IPS-NIHi7 (cell line): Measurements from ENCODE around the gene ZMIZ1.
A peak's percentile ranks its signal among the peaks of the same experiment; 100 is the strongest.

Experiments
- DNase-seq: peaks from one replicate; pipeline ENCODE4 v3.0.0; 2012; ENCODE audit warnings: mixed read lengths; ENCODE audit errors: extremely low spot score

The ZMIZ1 gene

DNA sequence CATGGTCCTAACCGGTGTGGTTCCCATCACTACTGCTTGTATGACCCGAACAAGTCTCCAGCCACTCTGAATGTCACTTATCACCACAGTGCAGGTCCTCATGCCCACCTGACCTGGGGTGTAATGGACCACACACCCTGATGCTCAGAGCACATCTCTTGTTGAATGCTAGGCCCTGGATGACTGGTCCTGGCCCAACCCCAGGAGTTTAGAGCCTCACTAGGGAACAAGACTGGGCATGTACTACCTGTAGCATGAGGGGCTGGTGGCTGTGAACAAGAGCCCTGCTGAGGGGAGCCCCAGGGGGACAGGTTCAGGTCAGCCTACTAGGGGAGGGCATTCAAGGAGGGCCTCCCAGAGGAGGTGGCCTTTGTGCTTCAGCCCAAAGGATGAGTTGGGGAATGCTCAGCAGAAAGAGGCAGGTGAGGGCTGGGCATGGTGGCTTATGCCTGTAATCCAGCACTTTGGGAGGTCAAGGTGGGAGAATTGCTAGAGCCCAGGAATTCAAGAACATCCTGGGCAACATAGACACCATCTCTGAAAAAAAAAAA is 31.2 kb downstream of the ZMIZ1 start:
- DNase-seq: no peak

DNA sequence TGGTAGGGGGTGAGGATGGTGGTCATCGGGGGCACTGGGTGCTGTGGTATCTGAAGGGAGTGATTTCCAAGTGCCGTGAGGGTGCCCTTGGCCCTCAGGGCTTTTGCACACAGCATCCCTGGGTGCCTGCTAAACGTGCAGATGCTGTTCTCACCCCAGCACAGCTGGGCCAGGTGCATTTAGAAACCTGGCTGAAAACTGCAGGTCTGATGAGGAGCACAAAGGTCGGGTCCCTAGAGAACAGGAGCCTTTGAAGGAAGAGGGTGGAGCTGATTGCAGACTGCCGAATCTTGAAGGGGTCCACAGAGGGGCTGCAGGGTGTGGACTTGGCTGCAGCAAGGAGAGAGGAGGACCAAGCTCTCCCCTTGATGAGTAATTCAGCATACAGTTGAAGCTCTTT is 32.0 kb downstream of the ZMIZ1 start:
- no peak for DNase-seq

DNA sequence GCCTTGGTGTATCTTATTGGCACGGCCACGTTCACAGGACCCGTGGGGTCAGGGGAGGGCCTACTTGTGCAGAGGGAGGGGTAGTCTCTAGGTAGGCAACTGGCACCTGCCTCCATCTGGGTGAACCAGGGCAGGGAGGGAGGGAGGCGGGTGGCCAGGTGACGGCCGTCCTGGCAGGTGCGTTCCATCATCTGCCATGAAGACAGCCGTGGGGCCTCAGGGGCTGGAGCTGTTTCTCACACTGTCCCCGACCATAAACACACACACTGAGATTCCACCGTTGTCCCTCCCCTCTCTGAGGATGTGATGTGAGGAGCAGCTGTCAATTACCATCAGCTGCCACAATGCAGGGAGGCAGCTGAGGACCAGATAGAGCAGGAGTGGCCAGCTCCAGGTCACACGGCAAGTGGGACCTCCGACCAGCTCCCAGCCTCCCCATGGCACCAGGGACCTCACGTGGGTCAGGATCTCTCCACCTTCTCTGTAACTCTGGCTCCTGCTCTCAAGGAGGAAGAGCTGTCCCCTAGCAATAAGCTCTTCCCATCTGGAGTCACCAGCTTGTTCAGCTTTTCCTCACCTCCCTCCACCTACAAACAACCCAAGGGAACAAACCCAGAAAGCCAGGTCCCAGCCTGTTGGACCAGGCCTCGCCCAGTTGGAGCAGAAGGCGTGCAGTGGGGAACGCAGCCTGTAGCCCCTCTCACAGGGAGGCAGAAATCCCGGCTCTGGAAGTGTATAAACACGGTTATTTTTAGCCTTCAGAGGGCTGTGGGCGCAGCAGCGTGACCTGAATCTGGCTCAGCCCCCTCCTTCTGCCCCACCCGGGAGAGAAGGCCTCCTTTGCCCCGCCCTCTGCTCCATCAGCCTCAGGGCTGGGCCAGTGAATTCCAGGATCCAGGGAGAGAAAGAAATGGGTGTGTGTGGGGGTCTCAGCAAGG is 33.1 kb downstream of the ZMIZ1 start:
- peak; percentile 54 for DNase-seq

DNA sequence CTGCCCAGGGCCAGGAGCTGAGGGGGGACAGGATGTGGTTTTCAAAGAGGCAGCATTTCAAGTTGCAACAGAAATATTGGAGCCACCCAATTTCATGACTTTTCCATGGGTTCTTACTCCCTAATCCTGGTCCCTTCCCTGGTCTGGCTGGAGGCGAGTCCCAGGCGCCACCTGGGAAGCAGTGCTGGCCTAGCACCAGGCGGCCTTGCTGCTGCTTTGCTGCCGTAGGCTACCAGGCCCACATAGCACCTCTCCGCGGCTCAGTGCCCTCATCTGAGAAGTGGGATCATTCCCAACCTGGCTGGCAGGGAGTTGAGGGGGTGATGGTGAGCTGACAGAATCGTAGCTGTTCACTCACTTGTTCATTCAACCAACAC is 33.7 kb downstream of the ZMIZ1 start:
- peak; percentile 61 for DNase-seq

DNA sequence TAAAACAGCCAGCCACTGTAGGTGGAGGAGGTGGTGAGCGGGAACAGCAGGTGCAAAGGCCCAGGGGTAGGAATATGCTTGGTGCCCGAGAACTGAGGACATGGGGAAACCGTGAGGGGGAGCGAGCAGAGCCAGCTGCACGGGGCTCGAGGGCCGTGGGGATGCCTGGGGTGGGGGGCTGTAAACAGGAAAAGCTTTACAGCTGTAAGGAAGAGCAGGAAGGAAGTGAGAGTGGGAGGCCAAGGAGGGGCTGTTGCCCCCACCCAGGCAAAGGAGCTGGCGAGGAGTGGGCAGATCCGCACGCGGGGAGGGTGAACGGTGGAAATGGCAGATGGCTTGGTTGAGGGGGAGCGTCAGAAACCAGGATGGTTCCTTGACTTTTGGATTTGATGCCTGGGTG is 34.4 kb downstream of the ZMIZ1 start:
- no peak for DNase-seq

DNA sequence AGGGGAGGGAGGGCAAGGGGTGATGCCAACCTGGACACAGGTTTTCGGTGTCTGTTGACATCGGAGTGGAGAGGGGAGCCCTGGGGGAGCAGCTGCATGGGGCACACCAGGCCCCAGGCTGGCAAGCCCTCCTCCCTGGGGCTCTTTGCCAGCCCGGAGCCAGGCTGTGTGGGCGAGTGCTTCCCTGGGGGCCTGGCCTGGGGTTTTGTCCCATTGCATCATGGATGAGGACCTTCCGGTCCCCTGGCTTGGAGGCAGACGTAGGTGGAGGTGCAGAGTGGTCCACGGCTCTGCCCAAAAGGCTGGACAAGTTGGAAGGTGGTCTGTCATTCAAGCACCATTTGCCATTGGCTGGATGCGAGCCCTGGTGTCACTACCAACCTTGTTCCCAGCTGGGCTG is 34.8 kb downstream of the ZMIZ1 start:
- no peak for DNase-seq

DNA sequence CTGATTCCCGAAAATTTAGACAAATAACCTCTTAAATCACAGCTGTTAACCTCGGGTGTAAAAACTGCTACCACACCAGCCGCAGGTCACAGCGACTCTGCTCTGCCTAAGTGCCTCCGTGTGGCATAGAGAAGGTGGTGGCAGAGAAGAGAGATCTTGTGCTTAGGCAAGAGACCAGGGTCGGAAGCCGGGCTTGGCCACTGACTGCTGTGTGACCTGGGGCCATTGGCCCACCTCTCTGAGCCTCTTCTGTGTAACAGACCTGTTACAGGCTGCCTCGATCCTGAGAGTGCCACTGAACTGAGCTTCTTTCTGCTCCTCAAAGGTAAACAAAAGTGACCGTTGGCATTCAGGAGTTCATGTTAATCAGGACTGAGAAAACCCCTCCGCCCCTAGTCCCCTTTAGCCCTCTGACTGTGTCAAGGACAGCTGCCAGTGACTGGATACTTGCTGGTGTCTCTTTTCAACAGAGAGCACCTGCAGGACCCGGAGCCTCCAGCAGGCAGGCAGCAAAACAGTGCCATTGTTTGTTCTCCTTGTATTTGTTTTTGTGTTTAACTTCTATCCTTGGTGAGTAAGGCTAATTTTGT is 36.5 kb downstream of the ZMIZ1 start:
- DNase-seq: no peak

DNA sequence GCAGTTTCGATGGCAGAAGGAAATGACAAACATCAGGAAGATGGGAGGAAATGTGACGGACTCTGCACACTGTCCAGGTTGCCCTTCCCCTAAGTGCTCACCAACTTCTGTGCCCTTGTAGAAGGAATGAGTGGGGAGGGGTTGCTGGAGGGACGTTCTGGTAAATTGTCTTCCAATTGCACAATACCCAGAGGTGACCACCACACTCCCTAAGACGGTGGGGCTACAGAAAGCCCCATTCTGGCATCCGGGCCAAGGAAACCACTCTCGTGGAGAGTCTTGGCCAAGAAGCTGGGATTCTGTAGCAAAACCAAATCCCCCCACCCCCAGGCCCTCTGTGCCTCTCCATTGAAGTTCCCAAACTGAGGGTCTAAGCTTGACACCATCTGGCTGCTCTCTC is 37.1 kb downstream of the ZMIZ1 start:
- DNase-seq: no peak

DNA sequence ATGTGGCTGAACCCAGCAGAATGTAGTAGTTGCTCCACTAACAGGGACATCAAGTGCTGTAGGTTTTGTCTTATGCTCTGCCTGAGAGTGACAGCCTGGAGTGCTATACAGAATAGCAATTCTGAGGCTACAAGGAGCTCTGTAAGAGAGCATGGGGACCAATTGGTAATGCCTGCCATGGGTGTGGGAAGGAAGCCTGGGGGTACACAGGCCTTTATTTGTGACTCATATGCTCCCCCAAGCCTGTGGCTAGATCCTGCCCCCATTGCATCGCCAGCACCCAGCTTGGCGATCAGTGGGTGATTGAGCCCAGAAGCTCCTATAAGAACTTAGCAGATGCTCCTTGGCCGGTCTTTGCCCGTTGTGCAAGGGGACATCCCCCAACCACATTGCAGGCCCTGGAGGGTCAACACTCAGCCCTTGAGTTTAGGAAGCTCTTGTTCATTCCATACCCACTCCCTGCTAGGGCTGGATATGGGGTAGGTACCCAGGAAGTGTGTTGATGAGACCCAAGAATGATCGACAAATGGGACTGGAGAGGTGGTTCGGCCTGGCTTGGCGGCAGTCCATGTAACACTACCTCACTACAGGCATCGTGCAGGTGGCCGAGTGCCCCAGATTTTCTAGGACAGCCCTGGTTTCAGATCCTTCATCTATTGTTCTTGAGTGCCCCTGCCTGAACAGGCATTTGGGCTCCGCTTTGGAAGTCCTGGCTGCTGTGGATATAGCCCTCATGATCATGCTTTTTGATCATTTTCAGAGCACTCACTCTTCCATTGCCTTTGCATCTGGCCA is 37.7 kb downstream of the ZMIZ1 start:
- no peak for DNase-seq

DNA sequence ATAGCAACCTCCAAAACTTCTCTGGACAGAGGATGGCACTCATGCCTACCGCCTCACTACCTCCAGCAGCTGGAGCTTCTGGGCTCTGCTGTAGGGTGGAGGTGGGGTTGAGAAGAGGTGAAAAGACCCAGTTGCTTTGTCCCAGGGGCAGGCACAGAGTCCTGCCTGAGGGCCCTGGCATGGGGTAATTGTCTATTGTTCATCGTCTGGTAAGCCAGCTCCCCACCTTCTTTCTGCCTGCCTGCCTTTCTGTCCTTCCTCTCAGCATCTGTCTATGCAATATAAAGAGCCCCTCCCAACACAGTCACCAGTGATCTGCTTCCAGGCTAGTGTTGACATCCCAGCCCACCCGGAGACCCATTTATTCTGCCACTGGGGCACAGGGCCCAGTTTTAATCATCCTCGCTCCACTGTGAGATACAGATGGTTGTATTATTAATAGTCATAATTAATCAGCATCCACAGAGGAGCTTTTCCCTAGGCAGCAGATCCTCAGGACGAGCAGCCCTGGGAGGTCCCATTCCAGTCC is 39.0 kb downstream of the ZMIZ1 start:
- no peak for DNase-seq

DNA sequence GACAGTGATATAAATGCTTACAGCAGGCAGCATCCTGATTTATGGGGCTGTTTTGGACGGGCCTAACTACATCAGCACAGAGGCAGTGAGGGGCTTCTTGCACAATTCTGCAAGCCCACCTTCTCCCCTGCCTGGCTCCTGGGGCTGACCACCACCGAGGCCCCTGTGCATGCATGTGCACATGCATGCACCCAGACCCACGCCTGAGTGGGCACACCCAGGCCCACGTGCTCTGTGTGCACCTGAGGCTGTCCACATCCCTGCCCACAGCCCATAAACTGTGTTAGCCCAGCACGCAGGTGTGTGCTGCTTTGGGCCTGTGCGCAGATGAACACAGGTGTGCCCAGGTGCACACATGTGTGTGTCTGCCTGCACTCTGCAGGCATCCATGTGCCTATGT is 40.0 kb downstream of the ZMIZ1 start:
- DNase-seq: no peak

DNA sequence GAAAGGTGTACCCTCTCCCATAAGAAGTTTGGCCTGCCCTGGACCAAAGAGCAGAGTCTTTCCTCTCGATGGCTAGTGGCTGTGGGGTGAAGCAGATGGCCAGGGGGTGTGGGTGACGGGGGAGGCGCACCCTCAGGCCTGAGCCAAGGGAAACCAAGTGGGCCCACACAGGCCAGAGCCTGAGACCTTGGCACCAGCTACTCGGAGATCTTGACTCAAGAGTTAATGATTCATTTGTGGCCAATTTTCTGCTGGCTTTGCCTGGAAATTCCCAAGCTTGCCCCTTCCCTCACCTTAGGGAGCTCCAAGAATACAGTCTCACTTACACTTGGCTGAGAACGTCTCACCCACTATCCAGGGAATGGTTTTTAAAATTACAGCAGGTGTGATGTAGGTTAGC is 42.7 kb downstream of the ZMIZ1 start:
- DNase-seq: no peak

DNA sequence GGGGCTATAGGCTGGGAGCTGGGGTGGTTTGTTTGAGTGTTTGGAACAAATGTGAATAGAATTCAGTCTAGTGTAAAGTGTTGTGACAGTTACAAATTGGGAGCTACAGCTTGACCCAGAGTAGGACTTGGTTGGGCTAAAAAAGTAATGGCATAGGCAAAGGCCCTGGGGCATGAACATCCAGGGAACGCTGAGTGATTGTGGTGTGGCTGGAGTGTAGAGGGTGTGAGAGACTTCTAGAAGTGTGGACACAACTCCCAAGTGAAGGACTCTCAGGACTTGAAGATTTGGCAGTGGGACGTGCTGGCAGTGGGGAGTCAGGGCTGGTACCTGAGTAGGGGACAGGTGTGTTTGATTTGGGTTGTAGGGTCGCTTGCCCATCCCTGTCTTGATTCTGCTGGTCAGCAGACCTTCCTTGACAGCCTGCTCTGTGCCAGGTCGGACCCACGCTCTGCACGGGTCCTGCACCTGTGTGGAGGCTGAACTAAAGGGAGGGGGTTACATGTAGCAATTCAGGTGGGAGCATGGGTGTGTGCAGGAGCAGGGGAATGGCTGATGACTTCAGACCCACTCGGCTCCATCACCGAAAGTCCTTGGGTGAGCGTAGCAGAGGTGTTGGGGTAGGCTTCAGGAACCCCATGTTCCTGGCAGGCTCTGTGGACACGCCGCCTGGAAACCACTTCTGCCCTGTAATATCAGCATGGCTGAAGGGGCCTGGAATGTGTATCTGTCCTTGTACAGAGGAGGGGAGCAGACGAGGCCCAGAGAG is 43.3 kb downstream of the ZMIZ1 start:
- no peak for DNase-seq

DNA sequence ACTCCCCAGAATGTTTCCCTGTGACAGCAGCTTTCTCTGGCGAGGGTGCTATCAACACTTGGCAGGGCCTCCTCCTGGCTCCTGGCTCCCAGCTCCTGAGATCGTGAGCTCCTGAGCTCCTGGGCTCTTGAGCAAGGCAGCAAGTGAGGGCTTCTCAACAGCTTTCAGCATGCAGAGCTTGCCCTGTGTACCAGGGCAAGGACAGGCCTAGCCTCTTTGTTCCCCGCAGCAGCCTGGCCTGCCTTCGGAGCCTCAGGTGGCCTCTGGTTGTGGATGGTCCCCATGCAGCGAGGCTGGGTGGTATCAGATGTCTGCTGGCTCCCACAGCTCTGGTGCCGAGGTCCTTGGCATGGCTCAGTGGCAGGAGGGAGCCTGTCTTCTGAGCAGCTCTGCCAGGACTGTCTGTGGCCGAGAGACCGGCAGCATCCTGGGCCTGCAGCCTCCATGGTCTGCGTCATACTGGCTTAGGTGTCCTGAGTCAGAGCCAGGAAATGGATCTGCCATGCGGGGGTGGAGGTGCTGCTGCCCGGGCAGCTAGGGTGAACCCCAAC is 44.2 kb downstream of the ZMIZ1 start:
- no peak for DNase-seq

DNA sequence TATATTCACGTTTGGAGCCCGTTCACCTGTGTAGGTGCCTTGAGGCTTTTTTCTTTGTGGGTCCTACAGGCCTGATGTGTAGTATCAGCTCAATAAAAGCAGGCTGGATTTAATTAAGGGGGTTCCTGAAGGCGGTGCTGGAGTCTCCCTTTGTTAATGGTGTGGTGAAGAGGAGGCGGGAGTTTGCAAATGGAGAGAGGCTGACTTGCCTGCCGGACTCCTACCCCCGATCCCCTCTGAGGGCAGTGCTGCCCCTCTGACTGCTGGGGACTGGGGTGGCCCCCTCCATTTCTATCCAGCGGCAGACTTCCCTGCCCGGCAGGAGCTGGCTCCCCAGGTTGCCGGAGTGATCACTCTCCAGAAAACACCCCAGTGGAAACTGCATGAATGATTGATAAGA is 45.1 kb downstream of the ZMIZ1 start:
- DNase-seq: peak; percentile 52

DNA sequence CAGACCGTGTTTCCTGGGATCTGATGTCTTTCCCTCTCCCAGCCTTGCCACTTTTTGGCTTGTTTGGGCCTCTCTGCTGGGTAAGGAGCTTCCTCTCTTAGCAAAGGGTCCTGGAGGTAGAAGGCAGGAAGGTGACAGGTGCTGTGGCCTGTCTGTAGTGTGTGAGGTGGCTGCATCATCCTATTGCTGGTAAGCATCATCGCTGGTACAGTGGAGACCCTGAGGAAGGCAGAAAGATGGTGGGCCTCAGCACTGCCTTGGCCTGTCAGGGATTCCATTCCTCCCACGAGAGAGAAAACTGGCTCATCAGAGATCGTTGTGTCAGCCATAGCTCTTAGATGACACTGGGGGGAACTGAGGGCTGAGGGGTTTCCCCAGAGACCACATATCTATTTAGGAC is 46.5 kb downstream of the ZMIZ1 start:
- DNase-seq: no peak

DNA sequence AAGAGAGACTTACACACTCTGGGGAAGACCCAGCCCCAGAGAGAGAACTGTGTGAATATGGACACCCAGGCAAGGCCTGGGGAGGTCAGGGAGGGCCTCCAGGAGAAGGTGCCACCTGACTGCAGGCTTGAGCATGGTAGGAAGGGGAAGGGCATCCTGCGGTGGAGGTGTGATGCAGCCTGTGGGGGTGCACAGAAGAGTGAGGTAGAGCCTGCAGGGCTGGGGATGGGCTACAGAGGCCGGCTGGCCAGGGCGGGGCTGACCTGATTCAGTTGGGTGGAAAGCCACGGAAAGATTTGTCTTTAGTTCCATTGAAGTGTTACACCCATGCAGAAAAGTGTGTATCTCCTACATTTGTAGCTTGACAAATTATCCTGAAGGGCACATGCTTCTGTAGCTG is 47.6 kb downstream of the ZMIZ1 start:
- DNase-seq: no peak

DNA sequence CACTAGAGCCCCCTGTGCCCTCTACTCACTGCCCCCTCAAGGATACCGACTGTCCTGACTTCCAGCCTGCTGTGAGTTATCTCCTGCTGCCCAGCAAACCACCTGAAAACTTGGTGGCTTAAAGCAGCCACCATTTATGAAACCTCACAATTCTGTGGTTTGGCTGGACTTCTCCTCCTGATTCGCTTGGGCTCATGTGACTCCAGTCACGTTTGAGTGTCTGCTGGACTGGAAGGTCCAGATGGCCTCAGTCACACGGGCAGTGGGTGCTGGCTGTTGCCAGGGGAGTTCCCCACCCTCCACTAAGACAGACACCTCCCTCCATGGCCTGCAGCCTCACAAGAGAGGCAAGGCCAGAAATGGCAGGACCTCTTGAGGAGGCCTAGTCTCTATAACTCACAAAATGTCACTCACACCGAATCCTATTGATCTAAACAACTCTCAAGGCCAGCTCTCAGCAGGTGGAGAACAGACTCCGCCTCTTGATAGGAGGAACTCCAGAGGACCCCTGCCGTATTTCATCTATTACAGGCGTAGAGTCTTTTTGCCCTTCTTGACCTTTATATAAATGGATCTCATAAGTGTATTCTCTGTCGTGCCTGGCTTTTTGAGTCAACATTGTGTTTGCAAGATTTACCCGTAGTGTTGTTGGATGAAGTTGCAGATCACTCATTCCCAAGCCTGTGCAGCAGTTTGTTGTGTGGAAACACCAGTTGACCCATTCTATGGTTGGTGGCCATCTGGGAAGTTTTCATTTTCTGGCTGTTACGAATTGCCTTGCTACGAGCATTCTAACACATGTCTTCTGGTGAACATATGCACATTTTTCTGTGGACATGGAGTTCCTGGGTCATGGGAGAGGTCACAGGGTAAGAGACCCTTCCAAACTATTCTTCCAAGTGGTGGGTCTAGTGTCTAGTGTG is 48.3 kb downstream of the ZMIZ1 start:
- DNase-seq: no peak

DNA sequence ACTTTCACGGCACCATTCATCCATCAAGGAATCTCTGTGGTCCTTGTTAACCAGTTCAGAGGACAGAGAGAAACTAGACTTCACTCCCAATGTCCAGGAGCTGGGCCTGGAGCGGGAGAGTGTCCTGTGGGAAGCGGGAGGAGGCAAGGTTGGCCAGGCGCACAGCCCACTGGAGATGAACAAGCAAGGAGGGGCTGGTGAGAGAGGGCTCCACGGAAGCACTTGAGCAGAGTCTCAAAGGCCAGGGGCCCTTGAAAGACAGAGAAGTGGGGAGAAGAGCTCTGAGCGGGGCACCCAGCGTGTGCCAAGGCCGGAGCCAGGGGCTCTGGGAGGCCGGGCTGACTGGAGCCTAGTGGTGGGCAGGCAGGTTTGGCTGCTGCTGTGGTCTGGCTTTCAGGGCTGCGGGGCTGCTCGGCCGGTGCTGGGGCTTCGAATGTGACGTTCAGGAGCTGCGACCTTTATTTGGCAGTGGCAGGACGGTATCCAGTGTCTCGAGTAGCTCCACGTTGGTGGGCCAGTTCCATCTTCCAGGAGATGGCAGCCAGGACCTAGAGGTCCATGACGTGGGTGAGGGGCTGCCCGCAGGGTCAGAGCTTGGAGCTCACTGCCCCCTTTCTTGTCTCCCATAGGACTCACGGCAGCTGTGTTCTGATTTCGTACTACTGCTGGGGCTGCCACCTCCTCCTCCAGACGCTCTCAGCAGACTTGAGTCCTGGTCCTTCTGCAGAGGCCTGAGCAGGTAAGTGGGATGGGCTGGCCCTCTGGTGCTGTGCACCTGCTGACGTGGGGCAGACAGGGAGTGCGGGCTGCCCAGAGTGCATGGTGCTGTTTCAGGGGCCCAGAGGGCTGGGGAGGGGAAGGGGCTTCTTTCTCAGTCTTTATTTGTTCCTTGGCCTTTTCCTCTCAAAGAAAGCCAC is 49.8 kb downstream of the ZMIZ1 start:
- DNase-seq: no peak
